ENCODE results near the gene GALT.

- TF ChIP-seq POLR2AphosphoS5 (IDR thresholded peaks at IDR 0.05) (no peak), CTCF (IDR thresholded peaks at IDR 0.05) (no peak), POLR2A (IDR thresholded peaks at IDR 0.05) (no peak)
These were observed 21.3 kb upstream of the GALT start for GRCh38 chr9:34625186-34625486.

All from breast epithelium (tissue), 3 donors.